HUES6 (cell line): ENCODE data around the gene CLDN19.
"Not testable (repeated sequence)": the region's sequence is repeated elsewhere in the genome, so short reads cannot be mapped to it uniquely, and the experiment has no call there.

ENCODE experiments used
- H3K27ac ChIP-seq: 2 replicates; pipeline ENCODE4 v1.7.0; 2013; ENCODE audit warnings: low read depth, mild to moderate bottlenecking, low read length, inconsistent platforms
- H3K27me3 ChIP-seq: 2 replicates; pipeline ENCODE4 v1.6.1; 2013; ENCODE audit warnings: low read length; ENCODE audit not compliant: control insufficient read depth, insufficient read depth
- H3K36me3 ChIP-seq: 2 replicates; pipeline ENCODE4 v1.6.1; 2013; ENCODE audit warnings: low read length; ENCODE audit not compliant: control insufficient read depth, insufficient read depth
- H3K4me1 ChIP-seq: 2 replicates; pipeline ENCODE4 v1.6.1; 2013; ENCODE audit warnings: low read length; ENCODE audit not compliant: control insufficient read depth, insufficient read depth
- H3K4me3 ChIP-seq: 2 replicates; pipeline ENCODE4 v1.5.1; 2013; ENCODE audit warnings: low read depth, low read length
- H3K9ac ChIP-seq: one replicate; pipeline ENCODE4 v1.6.1; 2013; ENCODE audit warnings: mild to moderate bottlenecking, low read length
- H3K9me3 ChIP-seq: 2 replicates; pipeline ENCODE4 v1.6.1; 2013; ENCODE audit warnings: low read depth, low read length; ENCODE audit not compliant: control insufficient read depth, insufficient read depth

The CLDN19 gene

GRCh38 chr1:42730988-42731387, 9.0 kb downstream of the CLDN19 start:
- Histone ChIP-seq H3K9ac (no peak overlapping the region), H3K27ac (no peak overlapping the region), H3K4me1 (peaks cover 20% of the 10 kb centered on the region), H3K27me3 (no peaks in the 10 kb centered on the region), H3K4me3 (no peak overlapping the region), H3K36me3 (no peaks in the 10 kb centered on the region), H3K9me3 (no peaks in the 10 kb centered on the region)

DNA sequence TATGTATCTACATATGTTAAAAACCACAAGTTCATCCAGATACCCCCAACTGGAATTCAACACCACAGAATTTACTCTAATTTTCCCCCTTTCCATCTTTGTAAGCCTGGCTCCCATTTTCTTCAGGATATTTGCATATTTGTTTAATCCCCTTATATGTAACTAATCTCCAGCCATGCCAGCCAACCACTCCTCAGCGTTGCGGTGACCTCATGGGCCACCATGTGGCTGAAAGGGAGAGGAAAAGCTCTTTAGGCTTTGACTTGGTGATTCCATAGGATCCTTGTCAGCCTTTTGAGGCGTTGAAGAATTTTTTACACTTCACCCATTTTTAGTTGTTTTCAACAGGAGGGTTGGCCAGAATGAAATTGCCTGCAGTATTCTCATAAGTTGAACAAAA, 10.0 kb downstream of the CLDN19 start:
- Histone ChIP-seq H3K4me1 (peaks cover 20% of the 10 kb centered on the region), H3K9me3 (no peaks in the 10 kb centered on the region), H3K36me3 (no peaks in the 10 kb centered on the region), H3K27me3 (no peaks in the 10 kb centered on the region), H3K27ac (no peak overlapping the region), H3K4me3 (no peak overlapping the region), H3K9ac (no peak overlapping the region)

GRCh38 chr1:42725820-42726219, 14.2 kb downstream of the CLDN19 start:
- H3K9me3 ChIP-seq, H3K36me3 ChIP-seq, H3K4me1 ChIP-seq, H3K9ac ChIP-seq, H3K27ac ChIP-seq, H3K4me3 ChIP-seq, H3K27me3 ChIP-seq: not testable (repeated sequence)

DNA sequence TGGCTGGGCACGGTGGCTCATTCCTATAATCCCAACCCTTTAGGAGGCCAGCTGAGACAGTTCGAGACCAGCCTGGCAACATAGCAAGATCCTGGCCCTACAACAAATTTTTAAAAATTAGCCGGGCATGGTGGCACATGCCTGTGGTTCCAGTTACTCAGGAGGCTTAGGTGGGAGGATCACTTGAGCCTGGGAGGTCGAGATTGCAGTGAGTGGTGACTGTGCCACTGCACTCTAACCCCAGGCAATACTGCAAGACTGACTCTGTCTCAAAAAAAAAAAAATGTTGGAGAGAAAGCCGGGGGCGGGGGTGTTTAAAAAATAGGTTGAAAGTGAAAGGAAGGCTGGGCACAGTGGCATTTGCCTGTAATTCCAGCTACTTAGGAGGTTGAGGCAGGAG, 16.5 kb downstream of the CLDN19 start:
- Histone ChIP-seq H3K4me1 (no peaks in the 10 kb centered on the region), H3K9me3 (no peaks in the 10 kb centered on the region), H3K36me3 (0 out of 2 replicates have a peak, but pooled peaks cover 4% of the 10 kb centered on the region), H3K27me3 (no peaks in the 10 kb centered on the region), H3K9ac (no peak overlapping the region), H3K27ac (no peak overlapping the region), H3K4me3 (no peak overlapping the region)

DNA sequence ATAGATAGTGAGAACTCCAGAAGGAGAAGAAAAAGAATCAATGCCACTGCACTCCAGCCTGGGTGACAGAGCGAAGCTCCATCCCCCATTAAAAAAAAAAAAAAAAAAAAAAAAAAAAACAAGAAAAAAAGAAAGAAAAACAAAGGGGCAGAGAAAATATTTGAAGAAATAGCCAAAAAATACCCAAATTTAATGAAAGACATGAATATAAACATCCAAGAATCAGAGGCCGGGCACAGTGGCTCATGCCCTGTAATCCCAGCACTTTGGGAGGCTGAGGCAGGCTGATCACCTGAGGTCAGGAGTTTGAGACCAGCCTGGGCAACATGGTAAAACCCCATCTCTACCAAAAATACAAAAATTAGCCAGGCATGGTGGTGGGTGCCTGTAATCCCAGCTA, 17.6 kb downstream of the CLDN19 start:
- H3K9me3 ChIP-seq, H3K4me1 ChIP-seq, H3K9ac ChIP-seq, H3K27ac ChIP-seq, H3K36me3 ChIP-seq, H3K27me3 ChIP-seq, H3K4me3 ChIP-seq: not testable (repeated sequence)

- H3K9me3 ChIP-seq: no peaks in the 10 kb centered on the region
- H3K27ac ChIP-seq: no peak overlapping the region
- H3K9ac ChIP-seq: no peak overlapping the region
- no peaks in the 10 kb centered on the region for H3K4me1 ChIP-seq
- no peaks in the 10 kb centered on the region for H3K27me3 ChIP-seq
- 0 out of 2 replicates have a peak, but pooled peaks cover 4% of the 10 kb centered on the region for H3K36me3 ChIP-seq
- H3K4me3 ChIP-seq: no peak overlapping the region
Observed at GRCh38 chr1:42721926-42722325, 18.1 kb downstream of the CLDN19 start.

DNA sequence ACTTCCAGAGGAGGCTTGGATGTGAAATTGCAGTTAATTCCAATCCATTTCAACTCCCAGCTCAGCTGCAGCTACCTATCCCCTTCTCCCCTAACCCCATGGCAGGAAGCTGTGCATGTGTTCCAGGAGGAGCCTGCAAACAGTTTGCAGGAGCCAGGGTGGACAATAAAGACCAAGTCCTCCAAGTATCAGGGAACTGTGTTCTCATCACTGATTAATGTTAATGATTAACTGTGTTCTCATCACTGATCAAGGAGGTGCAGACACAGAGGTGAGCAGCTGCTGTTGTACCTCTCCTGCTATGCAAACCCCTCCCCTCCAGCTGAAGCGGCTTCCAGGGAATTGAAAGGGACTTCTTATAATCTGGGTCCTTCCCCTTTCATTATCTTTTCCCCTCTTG, 19.2 kb downstream of the CLDN19 start:
- Histone ChIP-seq H3K9me3 (no peaks in the 10 kb centered on the region), H3K27ac (no peak overlapping the region), H3K36me3 (0 out of 2 replicates have a peak, but pooled peaks cover 4% of the 10 kb centered on the region), H3K9ac (no peak overlapping the region), H3K4me1 (no peaks in the 10 kb centered on the region), H3K4me3 (no peak overlapping the region), H3K27me3 (no peaks in the 10 kb centered on the region)

DNA sequence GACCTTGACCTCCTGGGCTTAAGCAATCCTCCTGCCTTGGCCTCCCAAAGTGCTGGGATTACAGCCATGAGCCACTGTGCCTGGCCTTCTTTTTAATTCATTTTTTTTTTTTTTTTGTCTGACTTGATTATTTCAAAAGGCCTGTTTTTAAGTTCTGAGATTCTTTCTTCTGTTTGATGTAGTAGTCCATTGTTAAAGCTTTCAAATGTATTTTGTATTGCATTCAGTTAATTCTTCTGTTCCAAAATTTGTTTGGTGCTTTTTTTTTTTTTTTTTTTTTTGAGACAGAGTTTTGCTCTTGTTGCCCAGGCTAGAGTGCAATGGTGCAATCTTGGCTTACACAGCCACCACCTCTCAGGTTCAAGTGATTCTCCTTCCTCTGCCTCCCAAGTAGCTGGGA, 25.6 kb downstream of the CLDN19 start:
- peaks cover 20% of the 10 kb centered on the region for H3K36me3 ChIP-seq
- H3K9me3 ChIP-seq: not testable (repeated sequence)

DNA sequence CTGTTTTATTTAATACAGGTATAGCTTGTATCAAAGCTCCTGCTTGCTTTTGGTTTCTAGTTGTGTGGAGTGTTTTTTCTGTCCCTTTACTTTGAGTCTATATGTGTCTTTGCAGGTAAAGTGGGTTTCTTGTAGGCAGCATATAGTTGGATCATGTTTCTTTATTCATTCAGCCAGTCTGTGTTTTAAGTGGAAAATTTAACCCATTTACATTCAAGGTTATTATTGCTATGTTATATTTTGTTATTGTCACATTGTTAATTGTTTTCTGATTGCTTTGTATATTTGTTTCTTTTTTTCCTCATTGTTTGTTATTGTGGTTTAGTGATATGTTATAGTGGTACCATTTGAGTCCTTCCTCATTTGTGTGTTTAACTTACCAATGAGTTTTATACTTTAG, 26.7 kb downstream of the CLDN19 start:
- Histone ChIP-seq H3K27me3 (no peaks in the 10 kb centered on the region), H3K9me3 (no peaks in the 10 kb centered on the region; the same call in 1 of the 2 replicates), H3K27ac (no peak overlapping the region), H3K9ac (no peak overlapping the region), H3K36me3 (peaks cover 20% of the 10 kb centered on the region), H3K4me1 (no peaks in the 10 kb centered on the region), H3K4me3 (no peak overlapping the region)

More for the DNA sequence above, 25.6 kb downstream of the CLDN19 start:
- H3K27me3 ChIP-seq, H3K4me1 ChIP-seq, H3K27ac ChIP-seq, H3K9ac ChIP-seq, H3K4me3 ChIP-seq: not testable (repeated sequence)

DNA sequence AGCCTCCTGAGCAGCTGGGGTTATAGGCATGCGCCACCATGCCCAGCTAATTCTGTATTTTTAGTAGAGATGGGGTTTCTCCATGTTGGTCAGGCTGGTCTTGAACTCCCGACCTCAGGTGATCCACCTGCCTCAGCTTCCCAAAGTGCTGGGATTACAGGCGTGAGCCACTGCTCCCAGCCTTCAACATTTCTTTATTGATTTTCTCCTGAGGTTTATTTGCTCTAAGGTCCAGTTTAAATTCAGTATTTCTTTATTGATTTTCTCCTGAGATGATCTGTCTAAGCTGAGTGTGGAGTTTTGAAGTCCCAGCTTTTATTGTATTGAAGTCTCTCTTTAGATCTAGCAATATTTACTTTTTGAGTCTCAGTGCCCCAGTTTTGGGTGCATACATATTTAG, 27.2 kb downstream of the CLDN19 start:
- not testable (repeated sequence) for H3K4me1 ChIP-seq, H3K27me3 ChIP-seq, H3K27ac ChIP-seq, H3K9me3 ChIP-seq, H3K9ac ChIP-seq, H3K4me3 ChIP-seq
- peaks cover 20% of the 10 kb centered on the region for H3K36me3 ChIP-seq

- H3K4me1 ChIP-seq: no peaks in the 10 kb centered on the region
- no peaks in the 10 kb centered on the region; the same call in 1 of the 2 replicates for H3K9me3 ChIP-seq
- peaks cover 85% of the 10 kb centered on the region for H3K36me3 ChIP-seq
- H3K27me3 ChIP-seq: no peaks in the 10 kb centered on the region
- H3K27ac ChIP-seq: no peak overlapping the region
- no peak overlapping the region for H3K9ac ChIP-seq
- no peak overlapping the region for H3K4me3 ChIP-seq
Observed at GRCh38 chr1:42703888-42704464, 36.1 kb downstream of the CLDN19 start.

GRCh38 chr1:42700006-42700405, 40.0 kb downstream of the CLDN19 start:
- no peaks in the 10 kb centered on the region for H3K9me3 ChIP-seq
- H3K4me3 ChIP-seq: no peak overlapping the region
- no peaks in the 10 kb centered on the region for H3K4me1 ChIP-seq
- no peak overlapping the region for H3K9ac ChIP-seq
- H3K36me3 ChIP-seq: peaks cover 99% of the 10 kb centered on the region
- no peaks in the 10 kb centered on the region for H3K27me3 ChIP-seq
- H3K27ac ChIP-seq: no peak overlapping the region
